Airway epithelial cell (primary cell): ENCODE results near the gene OR9G1. TPM values are rescaled to one million over a fixed set of nuclear protein-coding genes. Genes with fewer than 3 reads are reported as not detected.

Source experiments
- total RNA-seq: library from RNA; depleted of rRNA; stranded (reverse); fragments of >200 nt; gene quantifications from 2 replicates; pipeline ENCODE4 v1.2.3, GENCODE V29; 2015

Gene OR9G1
- not detected in 2 replicates for total RNA-seq

GRCh38 chr11:56698795-56699194 lies at the start of gene OR9G1:
Gene OR9G1, plus strand, starts transcription at chr11:56699095. Its CDS starts 1,293 bp downstream, at chr11:56700388.

GRCh38 chr11:56663386-56663785 lies 35.5 kb upstream of the OR9G1 start, which contains the start of gene OR5AR1:
Gene OR5AR1, plus strand, starts transcription at chr11:56663686. Its CDS starts 0 bp downstream, at chr11:56663686.

GRCh38 chr11:56748597-56748996 lies 49.7 kb downstream of the OR9G1 start, which contains the start of gene OR9G4:
Gene OR9G4, minus strand, starts transcription at chr11:56748697. Its CDS starts 4,931 bp downstream, at chr11:56743766.

Other genes starting within 250 kb of the OR9G1 start
- not detected in 2 replicates for gene OR5M3, start 225.7 kb upstream of the OR9G1 start, total RNA-seq
- not detected in 2 replicates for gene OR5M8, start 207.7 kb upstream of the OR9G1 start, total RNA-seq
- gene OR5M11, start 155.8 kb upstream of the OR9G1 start, total RNA-seq = not detected in 2 replicates
- gene OR5M10, start 121.4 kb upstream of the OR9G1 start, total RNA-seq = not detected in 2 replicates
- not detected in 2 replicates for gene OR5M1, start 84.2 kb upstream of the OR9G1 start, total RNA-seq
- not detected in 2 replicates for gene OR5AP2, start 56.7 kb upstream of the OR9G1 start, total RNA-seq
- gene OR5AR1, start 35.4 kb upstream of the OR9G1 start, total RNA-seq = not detected in 2 replicates
- not detected in 2 replicates for gene OR9G4, start 49.6 kb downstream of the OR9G1 start, total RNA-seq